Hepatocyte (in vitro differentiated cells): ENCODE results near the gene TMPRSS9. TPM values are rescaled to one million over a fixed set of nuclear protein-coding genes. Genes with fewer than 3 reads are reported as not detected.

Experiments used
- DNase-seq: peaks from one replicate; pipeline ENCODE4 v3.0.0-alpha.2; 2016; ENCODE audit warnings: low spot score
- H2AFZ ChIP-seq: fragments of 200-600 bp; sonication (generic); 2 replicates; pipeline ENCODE4 v1.6.0; 2016; ENCODE audit warnings: antibody characterized with exemption, mild to moderate bottlenecking
- H3K27ac ChIP-seq: fragments of 200-600 bp; sonication (generic); 2 replicates; pipeline ENCODE4 v1.5.1; 2016; ENCODE audit warnings: mild to moderate bottlenecking
- H3K27me3 ChIP-seq: fragments of 200-600 bp; sonication (generic); 2 replicates; pipeline ENCODE4 v1.6.1; 2016
- H3K36me3 ChIP-seq: fragments of 200-600 bp; sonication (generic); replicated peaks from 2 replicates; pipeline ENCODE4 v1.5.1; 2016; ENCODE audit warnings: low read depth; ENCODE audit not compliant: insufficient read depth
- H3K4me1 ChIP-seq: fragments of 200-600 bp; sonication (generic); 2 replicates; pipeline ENCODE4 v1.5.1; 2016; ENCODE audit warnings: mild to moderate bottlenecking, moderate library complexity; ENCODE audit not compliant: insufficient read depth
- H3K4me2 ChIP-seq: fragments of 200-600 bp; sonication (generic); 2 replicates; pipeline ENCODE4 v1.6.0; 2016
- H3K4me3 ChIP-seq: fragments of 200-600 bp; sonication (generic); 2 replicates; pipeline ENCODE4 v1.5.1; 2016; ENCODE audit warnings: mild to moderate bottlenecking
- H3K79me2 ChIP-seq: fragments of 200-600 bp; sonication (generic); 2 replicates; pipeline ENCODE4 v1.6.0; 2017; ENCODE audit warnings: mild to moderate bottlenecking
- H3K9me2 ChIP-seq: fragments of 200-600 bp; sonication (generic); replicated peaks from 2 replicates; pipeline ENCODE4 v1.6.0; 2017; ENCODE audit warnings: mild to moderate bottlenecking; ENCODE audit not compliant: insufficient read depth
- H3K9me3 ChIP-seq: fragments of 200-600 bp; sonication (generic); 2 replicates; pipeline ENCODE4 v1.5.1; 2016; ENCODE audit warnings: low read depth, mild to moderate bottlenecking
- H4K20me1 ChIP-seq: fragments of 200-600 bp; sonication (generic); 2 replicates; pipeline ENCODE4 v1.6.0; 2016; ENCODE audit warnings: mild to moderate bottlenecking; ENCODE audit not compliant: insufficient read depth, poor library complexity, severe bottlenecking
- EZH2 ChIP-seq: fragments of 200-600 bp; sonication (generic); IDR thresholded peaks from 2 replicates; pipeline ENCODE4 v1.6.1; 2016; ENCODE audit warnings: antibody characterized with exemption, mild to moderate bottlenecking, borderline replicate concordance
- EZH2phosphoT487 ChIP-seq: fragments of 200-600 bp; sonication (generic); IDR thresholded peaks from one replicate; pipeline ENCODE4 v1.6.1; 2018; ENCODE audit warnings: antibody characterized with exemption, mild to moderate bottlenecking, low read depth, moderate library complexity; ENCODE audit not compliant: unreplicated experiment, severe bottlenecking
- WGBS: methylation state at CpG from one replicate; pipeline ENCODE4 v1.1.6; 2016; ENCODE audit warnings: low lambda C conversion rate; ENCODE audit errors: missing lambda C conversion rate; 5-methylcytosine and 5-hydroxymethylcytosine counted together
- polyA plus RNA-seq: library from polyadenylated mRNA; unstranded; fragments of >200 nt; fragmentation: Nextera tagmentation; extraction: Ambion mirVana; gene quantifications from 2 replicates; pipeline ENCODE4 v1.2.1, GENCODE V29; 2016
- total RNA-seq: library from RNA; depleted of rRNA; stranded (reverse); fragments of >200 nt; gene quantifications from 2 replicates; pipeline ENCODE4 v1.2.3, GENCODE V29; 2014
- TF ChIP-seq, protein P1 (sequence below): fragments of 200-600 bp; sonication (generic); IDR thresholded peaks from 2 replicates; pipeline ENCODE4 v1.5.1; 2016; ENCODE audit warnings: antibody characterized with exemption, mild to moderate bottlenecking; ENCODE audit not compliant: poor library complexity

The TMPRSS9 gene
- total and polyA plus RNA-seq, 2 experiments from 2014 or later, result 0.23 TPM; not detected in 1

DNA sequence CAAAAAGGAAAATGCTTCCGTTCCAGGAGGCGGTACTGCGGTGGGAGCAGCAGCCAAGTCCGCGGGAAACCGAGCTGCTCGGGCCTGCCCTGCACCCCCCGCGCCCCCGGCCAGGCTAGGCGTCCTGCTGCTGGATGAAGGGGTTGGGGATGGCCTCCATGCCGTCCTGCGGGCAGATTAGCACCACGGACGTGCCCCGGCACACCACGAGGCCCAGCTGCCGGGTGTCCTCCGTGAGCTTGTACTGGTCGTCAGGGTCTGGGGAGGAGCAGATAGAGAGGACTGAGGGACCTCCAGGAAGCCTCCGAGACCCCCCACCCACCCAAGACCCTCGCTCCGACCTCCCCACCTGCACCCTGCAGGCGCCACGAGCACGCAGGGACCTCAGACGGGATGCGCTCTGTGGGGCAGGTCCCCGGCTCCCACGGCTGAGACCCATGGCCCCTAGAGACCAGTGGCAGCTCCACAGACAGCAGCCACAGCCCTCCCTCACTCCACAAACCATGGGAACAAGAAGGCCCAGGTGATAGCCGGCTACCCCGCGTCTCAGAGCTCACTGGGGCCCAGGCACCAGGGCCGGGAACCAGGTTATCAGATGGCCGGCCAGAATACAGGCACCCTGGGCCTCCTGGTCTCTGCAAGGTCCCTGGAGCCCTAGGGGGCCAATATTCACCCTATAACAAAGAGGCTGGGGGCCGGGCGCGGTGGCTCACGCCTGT is 38.3 kb upstream of the TMPRSS9 start:
- 97% methylated on average over 34 of the region's 39 CpGs for WGBS
- no peaks in the 10 kb centered on the region for H4K20me1 ChIP-seq
- H3K36me3 ChIP-seq, result no peaks in the 10 kb centered on the region

GRCh38 chr19:2323707-2324106 is 36.4 kb upstream of the TMPRSS9 start:
- 93% methylated on average over 18 of the region's 19 CpGs for WGBS
- H3K36me3 ChIP-seq, result no peaks in the 10 kb centered on the region

More for the DNA sequence above, 38.3 kb upstream of the TMPRSS9 start:
- no peak overlapping the region for H3K4me2 ChIP-seq
- no peaks in the 10 kb centered on the region for H3K9me2 ChIP-seq
- H3K9me3 ChIP-seq, result no peaks in the 10 kb centered on the region
- H3K27ac ChIP-seq, result no peak overlapping the region
- H2AFZ ChIP-seq, result no peak overlapping the region
- H3K4me1 ChIP-seq, result no peaks in the 10 kb centered on the region
- TF ChIP-seq EZH2 (no peak), EZH2phosphoT487 (no peak)
- TF ChIP-seq, protein P1, sequence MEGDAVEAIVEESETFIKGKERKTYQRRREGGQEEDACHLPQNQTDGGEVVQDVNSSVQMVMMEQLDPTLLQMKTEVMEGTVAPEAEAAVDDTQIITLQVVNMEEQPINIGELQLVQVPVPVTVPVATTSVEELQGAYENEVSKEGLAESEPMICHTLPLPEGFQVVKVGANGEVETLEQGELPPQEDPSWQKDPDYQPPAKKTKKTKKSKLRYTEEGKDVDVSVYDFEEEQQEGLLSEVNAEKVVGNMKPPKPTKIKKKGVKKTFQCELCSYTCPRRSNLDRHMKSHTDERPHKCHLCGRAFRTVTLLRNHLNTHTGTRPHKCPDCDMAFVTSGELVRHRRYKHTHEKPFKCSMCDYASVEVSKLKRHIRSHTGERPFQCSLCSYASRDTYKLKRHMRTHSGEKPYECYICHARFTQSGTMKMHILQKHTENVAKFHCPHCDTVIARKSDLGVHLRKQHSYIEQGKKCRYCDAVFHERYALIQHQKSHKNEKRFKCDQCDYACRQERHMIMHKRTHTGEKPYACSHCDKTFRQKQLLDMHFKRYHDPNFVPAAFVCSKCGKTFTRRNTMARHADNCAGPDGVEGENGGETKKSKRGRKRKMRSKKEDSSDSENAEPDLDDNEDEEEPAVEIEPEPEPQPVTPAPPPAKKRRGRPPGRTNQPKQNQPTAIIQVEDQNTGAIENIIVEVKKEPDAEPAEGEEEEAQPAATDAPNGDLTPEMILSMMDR, result no peak
- peaks cover 8% of the 10 kb centered on the region for H3K79me2 ChIP-seq
- no peak overlapping the region for H3K4me3 ChIP-seq
- H3K27me3 ChIP-seq, result no peaks in the 10 kb centered on the region
- DNase-seq, result no peak

GRCh38 chr19:2324220-2324948 is 35.7 kb upstream of the TMPRSS9 start:
- Histone ChIP-seq H3K9me2 (no peaks in the 10 kb centered on the region), H3K9me3 (no peaks in the 10 kb centered on the region), H3K4me2 (no peak overlapping the region), H3K27me3 (no peaks in the 10 kb centered on the region), H3K36me3 (no peaks in the 10 kb centered on the region), H3K27ac (no peak overlapping the region), H3K4me1 (peaks cover 4% of the 10 kb centered on the region), H2AFZ (no peak overlapping the region), H3K79me2 (peaks cover 28% of the 10 kb centered on the region), H3K4me3 (no peak overlapping the region), H4K20me1 (no peaks in the 10 kb centered on the region)
- WGBS, result 93% methylated on average over 34 of the region's 34 CpGs
- TF ChIP-seq EZH2, result no peak
- TF ChIP-seq, protein P1, result no peak
- TF ChIP-seq EZH2phosphoT487, result no peak
- DNase-seq, result no peak

More at GRCh38 chr19:2323707-2324106, 36.4 kb upstream of the TMPRSS9 start:
- H3K79me2 ChIP-seq, result peaks cover 21% of the 10 kb centered on the region
- H3K27me3 ChIP-seq, result no peaks in the 10 kb centered on the region
- no peaks in the 10 kb centered on the region for H4K20me1 ChIP-seq
- no peaks in the 10 kb centered on the region for H3K9me3 ChIP-seq
- H2AFZ ChIP-seq, result no peak overlapping the region
- H3K4me2 ChIP-seq, result no peak overlapping the region
- TF ChIP-seq, protein P1, result no peak
- TF ChIP-seq EZH2 (no peak), EZH2phosphoT487 (no peak)
- H3K9me2 ChIP-seq, result no peaks in the 10 kb centered on the region
- no peak for DNase-seq
- no peak overlapping the region for H3K27ac ChIP-seq
- H3K4me3 ChIP-seq, result no peak overlapping the region
- no peaks in the 10 kb centered on the region for H3K4me1 ChIP-seq
